ENCODE results near the gene NAGPA. TPM values are rescaled to one million over a fixed set of nuclear protein-coding genes. Genes with fewer than 3 reads are reported as not detected.

The NAGPA gene
- total RNA-seq, 4 donors from 2014 or later: 15.1 to 27.5 (median 27.4) TPM

- intact Hi-C loops (cut with DNase I; ENCODE audit: low total_unique reads) (no loop called here), in situ Hi-C loops (cut with MboI; ENCODE audit: low sequenced_read_pairs in 4 of 4) (no loop called here)
- H3K27me3 ChIP-seq: no peaks in the 10 kb centered on the region
- no peaks in the 10 kb centered on the region for H3K36me3 ChIP-seq
- H3K4me1 ChIP-seq: peaks cover 8 to 13% of the 10 kb centered on the region in 2 donors
- DNase-seq: no peak
- no peak for ATAC-seq
- H3K4me3 ChIP-seq: no peak overlapping the region
- TF ChIP-seq CTCF (IDR thresholded peaks at IDR 0.05 in 4 of 5, conservative IDR thresholded peaks at IDR 0.05 in 1 of 5) (no peak), POLR2A (IDR thresholded peaks at IDR 0.05) (no peak)
- H3K27ac ChIP-seq: no peak overlapping the region
- no peaks in the 10 kb centered on the region for H3K9me3 ChIP-seq
Observed at GRCh38 chr16:5069048-5069447, 35.3 kb upstream of the NAGPA start.

- Histone ChIP-seq H3K4me3 (no peak overlapping the region), H3K27ac (no peak overlapping the region), H3K9me3 (no peaks in the 10 kb centered on the region), H3K36me3 (no peaks in the 10 kb centered on the region), H3K27me3 (no peaks in the 10 kb centered on the region), H3K4me1 (peaks cover 0 to 5% of the 10 kb centered on the region in 2 donors)
- no peak for TF ChIP-seq CTCF (IDR thresholded peaks at IDR 0.05 in 4 of 5, conservative IDR thresholded peaks at IDR 0.05 in 1 of 5)
- in situ Hi-C loops (cut with MboI; ENCODE audit: low sequenced_read_pairs in 4 of 4) (no loop called here), intact Hi-C loops (cut with DNase I; ENCODE audit: low total_unique reads) (no loop called here)
- no peak for DNase-seq
- no peak for ATAC-seq
Observed at GRCh38 chr16:5066511-5066910, 32.8 kb upstream of the NAGPA start.

GRCh38 chr16:5065813-5066212 lies 32.1 kb upstream of the NAGPA start, which contains the start of gene C16orf89:
C16orf89 (minus strand) TSS chr16:5065956; CDS start chr16:5065908, 48 bp downstream.
- Histone ChIP-seq H3K4me3 (no peak within 1 kb of the TSS), H3K27me3 (no peaks in the 10 kb centered on the region), H3K36me3 (no peaks in the 10 kb centered on the region), H3K9me3 (no peaks in the 10 kb centered on the region), H3K27ac (no peak within 1 kb of the TSS), H3K4me1 (no peaks in the 10 kb centered on the region)
- TF ChIP-seq CTCF (IDR thresholded peaks at IDR 0.05 in 4 of 5, conservative IDR thresholded peaks at IDR 0.05 in 1 of 5) (no peak), POLR2A (IDR thresholded peaks at IDR 0.05) (no peak)
- in situ Hi-C loops (cut with MboI; ENCODE audit: low sequenced_read_pairs in 4 of 4): no loop called here
- DNase-seq (no peak), ATAC-seq (no peak)
- intact Hi-C loops (cut with DNase I; ENCODE audit: low total_unique reads): no loop called here

- DNase-seq (no peak), ATAC-seq (no peak)
- TF ChIP-seq CTCF (IDR thresholded peaks at IDR 0.05 in 4 of 5, conservative IDR thresholded peaks at IDR 0.05 in 1 of 5): no peak
- in situ Hi-C loops (cut with MboI; ENCODE audit: low sequenced_read_pairs in 4 of 4): no loop called here
- no peak overlapping the region for H3K4me3 ChIP-seq
- no peaks in the 10 kb centered on the region for H3K27me3 ChIP-seq
- H3K27ac ChIP-seq: no peak overlapping the region
- H3K4me1 ChIP-seq: no peaks in the 10 kb centered on the region
- H3K9me3 ChIP-seq: no peaks in the 10 kb centered on the region
- intact Hi-C loops (cut with DNase I; ENCODE audit: low total_unique reads): no loop called here
- H3K36me3 ChIP-seq: no peaks in the 10 kb centered on the region
Observed at GRCh38 chr16:5065326-5065725, 31.6 kb upstream of the NAGPA start.

GRCh38 chr16:5064915-5065314 lies 31.2 kb upstream of the NAGPA start:
- H3K4me3 ChIP-seq: no peak overlapping the region
- no peaks in the 10 kb centered on the region for H3K36me3 ChIP-seq
- no peaks in the 10 kb centered on the region for H3K27me3 ChIP-seq
- intact Hi-C loops (cut with DNase I; ENCODE audit: low total_unique reads): no loop called here
- no peaks in the 10 kb centered on the region for H3K9me3 ChIP-seq
- no peak for TF ChIP-seq POLR2A (IDR thresholded peaks at IDR 0.05)
- no peak for TF ChIP-seq CTCF (IDR thresholded peaks at IDR 0.05 in 4 of 5, conservative IDR thresholded peaks at IDR 0.05 in 1 of 5)
- H3K4me1 ChIP-seq: no peaks in the 10 kb centered on the region
- in situ Hi-C loops (cut with MboI; ENCODE audit: low sequenced_read_pairs in 4 of 4): no loop called here
- DNase-seq (no peak), ATAC-seq (no peak)
- H3K27ac ChIP-seq: no peak overlapping the region

Measured in gastrocnemius medialis (tissue), 4 donors.